DMS53 treated with DMSO at 0.1 percent for 48 hours (cell line): ENCODE data around the gene INAFM1.

Experiments used
- DNase-seq: peaks from one replicate; lab custom pipeline; 2025; ENCODE audit not compliant: unreplicated experiment; lab: John Stamatoyannopoulos, UW

Gene INAFM1

GRCh38 chr19:47274071-47274890 is at the start of gene INAFM1:
TSS of gene INAFM1 (plus strand) at chr19:47274885. CDS start at chr19:47274920, 35 bp downstream.
- peak; percentile 94 for DNase-seq

GRCh38 chr19:47225746-47226425 is 48.8 kb upstream of the INAFM1 start:
- DNase-seq: peak; percentile 75

GRCh38 chr19:47226426-47227351 is 48.0 kb upstream of the INAFM1 start:
- peak; percentile 88 for DNase-seq

- peak; percentile 68 for DNase-seq
Observed at GRCh38 chr19:47227352-47228167, 47.1 kb upstream of the INAFM1 start.

GRCh38 chr19:47228168-47228936 is 46.3 kb upstream of the INAFM1 start:
- peak; percentile 30 for DNase-seq

- DNase-seq: peak; percentile 18
Observed at GRCh38 chr19:47228937-47229675, 45.6 kb upstream of the INAFM1 start.

GRCh38 chr19:47229676-47230053 is 45.0 kb upstream of the INAFM1 start:
- no peak for DNase-seq

- DNase-seq: no peak
Observed at GRCh38 chr19:47230054-47230920, 44.4 kb upstream of the INAFM1 start.

GRCh38 chr19:47230921-47231214 is 43.8 kb upstream of the INAFM1 start, which contains the start of gene BBC3:
TSS of gene BBC3 (minus strand) at chr19:47231199. CDS start at chr19:47228431, 2,768 bp downstream.
- DNase-seq: no peak

GRCh38 chr19:47231215-47232054 is 43.2 kb upstream of the INAFM1 start:
- DNase-seq: peak; percentile 36

- DNase-seq: peak; percentile 30
Observed at GRCh38 chr19:47232422-47233211, 42.1 kb upstream of the INAFM1 start.

GRCh38 chr19:47236072-47236675 is 38.5 kb upstream of the INAFM1 start:
- DNase-seq: no peak

GRCh38 chr19:47239152-47239551 is 35.5 kb upstream of the INAFM1 start:
- DNase-seq: no peak

GRCh38 chr19:47239610-47240296 is 34.9 kb upstream of the INAFM1 start:
- peak; percentile 33 for DNase-seq

GRCh38 chr19:47240556-47240955 is 34.1 kb upstream of the INAFM1 start:
- DNase-seq: no peak
